Left forelimb (tissue), 1 donor: ENCODE results near the gene NOL11.
"Not testable (repeated sequence)": the region's sequence is repeated elsewhere in the genome, so short reads cannot be mapped to it uniquely, and the experiment has no call there.

Experiments used
- DNase-seq: peaks from one replicate; pipeline ENCODE4 v3.0.0-alpha.2; 2018; ENCODE audit warnings: low spot score

Gene NOL11

DNA sequence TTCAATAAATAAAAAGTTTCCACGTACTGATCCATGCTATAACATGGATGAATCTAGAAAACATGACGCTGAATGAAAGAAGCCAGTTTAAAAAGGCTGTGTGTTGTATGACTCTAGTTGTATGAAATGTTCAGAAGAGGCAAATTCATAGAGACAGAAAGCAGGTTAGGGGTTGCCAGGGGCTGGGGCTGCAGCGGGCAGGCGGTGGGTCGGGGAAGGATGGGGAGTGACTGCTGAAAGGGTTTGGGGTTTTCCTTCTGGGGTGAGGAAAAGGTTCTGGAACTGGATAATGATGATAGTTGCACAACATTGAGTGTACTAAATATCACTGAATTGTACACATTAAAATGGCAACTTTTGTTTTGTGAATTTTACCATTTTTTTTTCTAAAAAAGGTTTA is 36.3 kb downstream of the NOL11 start:
- no peak for DNase-seq

DNA sequence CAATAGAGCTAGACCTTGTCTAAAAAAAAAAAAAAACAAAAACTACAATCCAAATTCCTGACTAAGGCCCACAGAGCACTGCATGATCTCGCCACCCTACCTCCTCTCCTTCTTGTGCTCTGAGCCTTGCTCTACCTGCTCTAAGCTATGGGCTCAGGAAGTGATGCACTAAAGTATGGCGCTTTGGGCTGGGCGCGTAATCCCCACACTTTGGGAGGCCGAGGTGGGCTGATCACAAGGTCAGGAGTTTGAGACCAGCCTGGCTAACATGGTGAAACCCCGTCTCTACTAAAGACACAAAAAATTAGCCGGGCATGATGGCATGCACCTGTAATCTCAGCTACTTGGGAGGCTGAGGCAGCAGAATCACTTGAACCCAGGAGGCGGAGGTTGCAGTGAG is 37.0 kb downstream of the NOL11 start:
- not testable (repeated sequence) for DNase-seq

DNA sequence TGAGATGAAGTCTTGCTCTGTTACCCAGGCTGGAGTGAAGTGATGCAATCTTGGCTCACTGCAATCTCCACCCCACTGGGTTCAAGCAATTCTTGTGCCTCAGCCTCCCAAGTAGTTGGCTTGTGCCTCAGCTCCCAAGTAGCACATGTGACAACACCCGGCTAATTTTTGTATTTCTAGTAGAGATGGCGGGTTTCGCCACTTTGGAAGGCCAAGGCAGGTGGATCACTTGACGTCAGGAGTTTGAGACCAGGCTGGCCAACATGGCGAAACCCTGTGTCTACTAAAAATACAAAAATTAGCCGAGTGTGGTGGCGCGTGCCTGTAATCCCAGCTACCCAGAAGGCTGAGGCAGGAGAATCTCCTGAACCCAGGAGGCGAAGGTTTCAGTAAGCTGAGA is 39.0 kb downstream of the NOL11 start:
- DNase-seq: not testable (repeated sequence)

DNA sequence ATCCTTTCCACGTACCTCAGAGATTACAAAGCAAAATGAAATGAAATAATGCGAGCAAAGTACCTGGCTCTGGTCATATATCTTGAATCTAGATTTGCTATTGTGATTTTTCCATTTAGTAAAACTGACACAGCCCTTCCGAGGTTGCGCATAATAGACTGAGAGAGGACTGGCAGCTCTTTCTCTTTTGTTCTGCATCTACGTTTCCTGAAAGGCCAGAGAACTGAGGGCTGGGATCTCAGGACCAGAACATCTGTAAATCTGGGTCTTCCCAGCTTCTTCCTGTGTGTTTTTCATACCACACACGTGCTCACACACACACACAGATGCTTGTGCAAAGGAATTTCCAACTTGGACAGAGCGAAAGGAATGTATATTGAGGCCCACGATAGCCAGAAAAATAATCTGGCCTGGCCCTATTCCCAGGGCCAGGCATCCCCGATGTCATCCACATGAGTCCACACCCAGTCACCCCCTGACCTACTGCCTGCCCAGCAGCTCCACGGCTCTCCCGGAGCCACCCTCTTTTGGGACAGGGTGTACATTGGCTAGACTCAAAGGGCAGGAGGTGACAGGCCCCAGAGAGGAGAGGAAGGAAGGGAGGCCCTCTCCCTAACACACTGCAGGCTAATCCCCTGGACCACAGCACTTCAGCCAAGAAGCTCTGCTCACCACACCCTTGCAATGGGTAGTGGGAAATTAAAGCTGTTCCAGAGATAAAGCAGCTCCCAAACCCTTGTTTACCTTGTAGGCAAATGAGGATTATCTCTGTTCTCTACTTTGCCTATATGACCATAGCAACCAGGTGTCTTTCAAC is 41.8 kb downstream of the NOL11 start:
- peak; percentile 70 for DNase-seq

DNA sequence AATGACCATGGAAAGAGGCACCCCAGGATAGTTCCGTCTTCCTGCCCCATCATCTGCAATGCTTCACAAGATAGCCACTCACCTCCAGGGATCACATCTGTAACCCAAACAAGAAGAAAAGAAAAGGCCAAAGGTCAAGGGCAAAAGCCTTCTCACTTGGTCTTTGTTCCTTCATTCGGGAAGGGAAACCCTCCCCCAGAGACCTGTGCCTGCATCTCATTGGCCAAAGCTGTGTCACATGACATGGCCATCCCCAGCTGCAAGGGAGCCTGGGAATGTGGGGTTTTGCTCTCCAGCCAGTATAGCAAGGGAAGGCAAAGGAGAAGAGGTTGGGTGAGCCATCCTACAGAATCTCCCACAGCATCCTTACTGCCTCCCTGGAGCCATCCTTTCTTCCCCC is 47.9 kb downstream of the NOL11 start:
- no peak for DNase-seq

DNA sequence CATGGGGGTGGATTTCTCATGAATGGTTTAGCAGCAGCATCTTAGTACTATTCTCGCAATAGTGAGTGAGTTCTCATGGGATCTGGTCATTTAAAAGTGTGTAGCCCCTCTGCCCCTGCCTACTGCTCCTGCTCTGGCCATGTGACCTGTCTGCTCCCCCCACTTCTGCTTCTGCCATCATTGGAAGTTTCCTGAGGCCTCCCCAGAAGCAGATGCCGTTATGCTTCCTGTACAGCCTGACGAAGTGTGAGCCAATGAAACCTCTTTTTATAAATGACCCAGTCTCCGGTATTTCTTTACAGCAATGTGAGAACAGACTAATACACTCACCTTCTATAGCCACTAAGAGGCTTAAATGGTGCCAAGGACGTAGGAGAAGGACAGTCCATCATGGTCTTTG is 51.5 kb downstream of the NOL11 start:
- DNase-seq: no peak

DNA sequence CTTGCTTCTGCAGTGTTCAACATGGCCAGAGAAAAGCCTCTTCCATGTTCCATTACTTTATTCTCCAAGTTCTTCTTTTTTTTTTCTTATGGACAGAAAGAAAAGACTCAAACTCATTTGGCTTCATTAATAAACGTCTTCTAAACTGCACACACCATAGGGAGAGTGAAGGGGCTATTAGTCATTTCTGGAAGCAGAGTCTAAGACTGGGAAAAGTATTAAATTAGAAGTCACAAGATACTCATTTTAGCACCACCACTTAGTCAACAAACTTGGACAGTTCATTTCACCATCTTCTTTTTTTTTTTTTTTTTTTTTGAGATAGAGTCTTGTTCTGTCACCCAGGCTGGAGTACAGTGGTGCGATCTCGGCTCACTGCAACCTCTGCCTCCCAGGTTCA is 52.8 kb downstream of the NOL11 start:
- DNase-seq: no peak

DNA sequence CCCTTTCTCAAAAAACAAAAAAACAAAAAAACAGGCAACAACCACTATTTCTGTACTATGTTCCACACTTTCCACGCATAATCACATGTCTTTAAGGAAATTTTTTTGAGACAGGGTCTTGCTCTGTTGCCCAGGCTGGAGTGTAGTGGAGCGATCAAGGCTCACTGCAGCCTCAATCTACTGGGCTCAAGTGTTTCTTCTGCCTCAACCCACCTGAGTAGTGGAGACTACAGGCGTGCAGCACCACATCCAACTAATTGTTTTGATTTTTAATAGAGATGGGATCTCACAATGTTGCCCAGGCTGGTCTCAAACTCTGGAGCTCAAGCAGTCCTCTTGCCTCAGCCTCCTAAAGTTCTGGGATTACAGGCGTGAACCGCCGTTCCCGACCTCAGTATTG is 54.9 kb downstream of the NOL11 start:
- DNase-seq: no peak

DNA sequence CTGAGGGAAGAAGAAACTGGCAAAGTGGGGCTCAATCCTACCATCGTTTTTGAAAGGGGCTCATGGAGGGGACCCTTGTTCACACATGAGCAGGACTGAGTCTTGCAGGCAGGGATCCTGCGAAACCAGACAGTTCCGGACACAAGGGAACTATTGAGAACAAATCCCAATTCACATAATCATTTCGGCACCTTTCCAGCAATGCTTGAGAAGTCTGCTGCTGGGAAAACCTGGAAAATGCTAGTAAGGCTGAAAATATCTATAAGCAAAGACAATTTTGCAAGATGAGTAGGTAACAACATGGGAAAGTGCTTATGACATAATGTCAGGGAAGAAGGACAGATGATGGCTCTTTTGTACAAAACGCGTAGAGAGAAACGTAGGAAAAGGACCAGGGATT is 55.5 kb downstream of the NOL11 start:
- DNase-seq: no peak

DNA sequence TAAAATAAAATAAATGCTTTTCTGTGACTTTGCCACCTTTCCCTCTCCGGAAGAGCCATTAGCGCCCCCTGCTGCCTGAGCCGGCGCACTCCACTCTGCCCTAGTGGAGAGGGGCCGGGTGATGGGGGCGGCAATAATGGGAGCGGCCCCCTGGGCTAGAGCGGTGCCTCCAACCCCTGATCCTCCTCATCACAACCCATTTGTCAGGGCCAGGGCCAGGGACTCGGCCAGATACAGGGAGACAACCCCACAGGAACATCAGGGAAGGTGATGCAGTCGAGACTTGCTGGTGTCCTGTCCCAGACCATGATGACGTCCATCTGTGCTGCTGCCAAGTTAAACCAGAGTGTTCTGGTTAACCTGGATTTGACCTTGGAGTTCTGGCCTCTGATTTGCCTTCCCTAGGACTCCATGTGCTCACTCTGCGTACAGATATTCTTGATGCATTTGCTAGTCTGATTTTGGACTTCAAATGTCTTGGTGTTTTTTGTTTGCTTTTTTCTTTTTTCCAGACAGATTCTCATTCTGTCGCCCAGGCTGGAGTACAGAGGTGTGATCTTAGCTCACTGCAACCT is 61.4 kb downstream of the NOL11 start:
- peak; percentile 73 for DNase-seq

DNA sequence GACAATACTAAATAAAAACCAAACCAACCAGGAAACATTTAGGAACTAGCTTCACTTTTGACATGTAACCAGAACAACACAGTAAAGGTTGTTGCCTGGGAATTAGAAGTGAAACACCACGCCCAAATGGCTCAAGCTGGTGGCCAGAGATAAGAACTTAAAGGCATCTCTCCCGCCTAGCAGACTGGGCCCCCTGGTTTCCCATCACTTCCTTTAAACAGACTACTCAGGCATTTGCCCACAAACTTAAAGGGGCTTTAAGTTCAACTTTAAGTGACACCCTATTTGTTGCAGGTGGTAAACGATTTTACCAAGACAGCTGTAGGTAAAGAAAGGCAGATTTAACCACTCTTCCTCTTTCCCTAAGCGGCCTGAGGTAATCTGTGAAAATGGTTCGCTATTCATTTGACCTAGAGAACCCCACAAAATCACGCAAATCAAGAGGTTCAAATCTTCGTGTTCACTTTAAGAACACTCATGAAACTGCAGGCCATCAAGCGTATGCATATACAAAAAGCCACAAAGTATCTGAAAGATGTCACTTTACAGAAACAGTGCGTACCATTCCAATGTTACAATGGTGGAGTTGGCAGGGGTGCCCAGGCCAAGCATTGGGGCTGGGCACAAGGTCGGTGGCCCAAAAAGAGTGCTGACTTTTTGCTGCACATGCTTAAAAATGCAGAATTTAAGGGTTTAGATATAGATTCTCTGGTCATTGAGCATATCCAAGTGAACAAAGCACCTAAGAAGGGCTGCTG is 66.8 kb downstream of the NOL11 start:
- no peak for DNase-seq

DNA sequence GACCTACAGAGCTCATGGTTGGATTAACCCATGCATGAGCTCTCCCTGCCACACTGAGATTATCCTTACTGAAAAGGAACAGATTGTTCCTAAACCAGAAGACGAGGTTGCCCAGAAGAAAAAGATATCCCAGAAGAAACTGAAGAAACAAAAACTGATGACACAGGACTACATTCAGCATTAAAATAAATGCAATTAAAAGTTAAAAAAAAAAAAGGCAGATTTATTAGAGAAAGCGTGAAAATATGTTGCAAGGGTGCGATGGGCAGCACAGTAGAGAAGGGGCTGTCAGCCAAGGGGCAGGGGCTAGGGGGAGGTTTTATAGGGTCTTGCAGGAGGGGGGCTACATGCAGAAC is 67.4 kb downstream of the NOL11 start:
- no peak for DNase-seq

DNA sequence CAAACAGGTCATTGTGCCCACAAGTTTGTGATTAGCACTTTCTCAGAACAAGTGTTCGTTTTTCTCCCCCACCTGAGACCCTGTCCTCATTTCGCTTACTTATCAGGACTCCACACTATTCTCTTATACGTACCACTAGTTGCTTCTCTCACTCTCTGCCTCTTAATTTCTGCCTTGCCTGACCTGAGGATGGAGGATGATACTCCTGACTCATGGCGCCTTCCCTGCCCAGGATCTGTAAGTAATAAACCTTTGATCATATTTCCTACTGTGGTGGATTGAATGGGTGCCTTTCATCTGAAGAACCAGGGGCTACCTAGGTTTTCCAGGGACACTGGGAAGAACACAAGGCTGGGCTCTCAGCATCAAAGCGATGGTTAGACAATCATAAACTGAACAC is 67.8 kb downstream of the NOL11 start:
- no peak for DNase-seq
